Measurements from ENCODE around the gene AP2B1.
"Not testable (repeated sequence)": the region's sequence is repeated elsewhere in the genome, so short reads cannot be mapped to it uniquely, and the experiment has no call there.

AP2B1 gene

GRCh38 chr17:35555691-35556090, 31.4 kb upstream of the AP2B1 start:
- TF ChIP-seq, protein P1, sequence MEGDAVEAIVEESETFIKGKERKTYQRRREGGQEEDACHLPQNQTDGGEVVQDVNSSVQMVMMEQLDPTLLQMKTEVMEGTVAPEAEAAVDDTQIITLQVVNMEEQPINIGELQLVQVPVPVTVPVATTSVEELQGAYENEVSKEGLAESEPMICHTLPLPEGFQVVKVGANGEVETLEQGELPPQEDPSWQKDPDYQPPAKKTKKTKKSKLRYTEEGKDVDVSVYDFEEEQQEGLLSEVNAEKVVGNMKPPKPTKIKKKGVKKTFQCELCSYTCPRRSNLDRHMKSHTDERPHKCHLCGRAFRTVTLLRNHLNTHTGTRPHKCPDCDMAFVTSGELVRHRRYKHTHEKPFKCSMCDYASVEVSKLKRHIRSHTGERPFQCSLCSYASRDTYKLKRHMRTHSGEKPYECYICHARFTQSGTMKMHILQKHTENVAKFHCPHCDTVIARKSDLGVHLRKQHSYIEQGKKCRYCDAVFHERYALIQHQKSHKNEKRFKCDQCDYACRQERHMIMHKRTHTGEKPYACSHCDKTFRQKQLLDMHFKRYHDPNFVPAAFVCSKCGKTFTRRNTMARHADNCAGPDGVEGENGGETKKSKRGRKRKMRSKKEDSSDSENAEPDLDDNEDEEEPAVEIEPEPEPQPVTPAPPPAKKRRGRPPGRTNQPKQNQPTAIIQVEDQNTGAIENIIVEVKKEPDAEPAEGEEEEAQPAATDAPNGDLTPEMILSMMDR (IDR thresholded peaks at IDR 0.05): no peak
- Histone ChIP-seq H3K4me3 (no peak overlapping the region), H3K27ac (no peak overlapping the region)
- DNase-seq (ENCODE audit: low spot score): no peak

DNA sequence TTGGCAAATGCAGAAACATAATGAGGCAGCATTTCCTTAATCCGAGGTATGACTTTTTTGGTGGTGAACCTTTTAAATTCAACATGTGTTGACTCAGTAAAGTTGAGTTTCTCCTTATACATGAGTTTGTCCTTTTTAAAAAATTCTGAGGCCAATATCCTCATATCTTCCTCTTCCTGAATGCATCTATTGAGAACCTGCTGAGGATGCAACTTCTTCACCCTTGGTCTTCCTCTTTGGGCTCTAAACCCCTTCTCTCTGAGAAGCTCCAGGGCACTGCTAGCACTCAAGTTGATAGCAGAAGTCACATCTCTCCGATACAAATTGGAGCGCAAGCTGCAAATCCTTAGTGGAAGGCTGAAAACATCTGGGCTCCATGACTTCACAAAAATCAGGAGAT, 29.8 kb upstream of the AP2B1 start:
- no peak for DNase-seq (ENCODE audit: low spot score)
- no peak overlapping the region for H3K4me3 ChIP-seq
- TF ChIP-seq, protein P1 (IDR thresholded peaks at IDR 0.05): no peak
- H3K27ac ChIP-seq: no peak overlapping the region

GRCh38 chr17:35559495-35560210, 27.5 kb upstream of the AP2B1 start:
- Histone ChIP-seq H3K27ac (no peak overlapping the region), H3K4me3 (no peak overlapping the region)
- TF ChIP-seq, protein P1 (IDR thresholded peaks at IDR 0.05): no peak
- DNase-seq (ENCODE audit: low spot score): no peak

- no peak within 1 kb of the TSS for H3K27ac ChIP-seq
- TF ChIP-seq, protein P1 (IDR thresholded peaks at IDR 0.05): no peak
- no peak within 1 kb of the TSS for H3K4me3 ChIP-seq
- DNase-seq (ENCODE audit: low spot score): no peak
Observed at GRCh38 chr17:35560703-35561102, 26.4 kb upstream of the AP2B1 start, which contains the start of gene SLFN14. Gene SLFN14 (minus strand): TSS chr17:35560819. CDS start chr17:35558062, 2,757 bp downstream.

- not testable (repeated sequence) for DNase-seq (ENCODE audit: low spot score); H3K4me3 ChIP-seq; H3K27ac ChIP-seq
Observed at GRCh38 chr17:35563181-35563580, 23.9 kb upstream of the AP2B1 start.

DNA sequence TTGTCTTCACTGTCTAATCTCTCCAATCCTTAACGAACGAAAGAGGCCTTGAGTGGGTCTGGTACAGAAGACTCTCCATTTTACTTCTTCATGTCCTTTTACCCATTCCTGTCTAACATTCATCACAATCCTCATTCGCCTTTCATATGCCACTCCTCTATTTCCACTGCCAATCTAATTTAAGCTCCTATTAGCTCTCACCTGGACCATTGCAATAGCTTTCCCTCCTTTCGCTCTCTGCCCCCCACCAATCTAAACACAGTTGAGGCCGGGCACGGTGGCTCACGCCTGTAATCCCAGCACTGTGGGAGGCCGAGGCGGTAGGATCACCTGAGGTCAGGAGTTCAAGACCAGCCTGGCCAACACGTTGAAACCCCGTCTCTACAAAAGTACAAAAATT, 20.2 kb upstream of the AP2B1 start:
- TF ChIP-seq, protein P1 (IDR thresholded peaks at IDR 0.05): no peak

DNA sequence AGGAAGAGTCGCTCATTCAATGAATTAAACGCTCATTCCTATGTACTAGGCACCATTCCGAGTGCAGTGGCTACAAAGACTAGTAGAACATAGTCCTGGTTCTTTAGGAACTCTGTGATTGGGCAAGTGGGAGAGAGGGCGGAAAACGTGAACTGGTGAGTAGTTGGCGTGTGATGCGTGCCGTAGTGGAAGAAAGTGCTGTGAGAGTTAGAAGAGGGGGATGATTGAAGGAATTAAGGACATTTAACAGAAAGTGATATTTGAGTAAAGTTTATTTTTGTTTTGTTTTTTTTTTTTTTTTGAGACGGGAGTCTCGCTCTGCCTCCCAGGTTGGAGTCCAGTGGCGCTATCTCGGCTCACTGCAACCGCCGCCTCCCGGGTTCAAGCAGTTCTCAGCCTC, 18.6 kb upstream of the AP2B1 start:
- H3K4me3 ChIP-seq: peak overlapping the region; percentile 79
- peak overlapping the region; percentile 72 to 84 for H3K27ac ChIP-seq

More for the DNA sequence above, 20.2 kb upstream of the AP2B1 start:
- no peak for DNase-seq (ENCODE audit: low spot score)
- Histone ChIP-seq H3K27ac (no peak overlapping the region), H3K4me3 (peak overlapping the region; percentile 79)

More for the DNA sequence above, 18.6 kb upstream of the AP2B1 start:
- no peak for DNase-seq (ENCODE audit: low spot score)
- TF ChIP-seq, protein P1 (IDR thresholded peaks at IDR 0.05): no peak

Data from coronary artery (tissue), 2 donors.